GM19324 (cell line): ENCODE data around the gene MICU2.

Experiments
- ATAC-seq: cut with Tn5 transposase; IDR thresholded peaks from one replicate; pipeline ENCODE4 v1.9.1; 2021; ENCODE audit warnings: mild to moderate bottlenecking, moderate library complexity; ENCODE audit not compliant: unreplicated experiment, low FRiP score

Gene MICU2

GRCh38 chr13:21549633-21550032 is 54.3 kb downstream of the MICU2 start:
- no peak for ATAC-seq

- no peak for ATAC-seq
Measured at GRCh38 chr13:21548577-21548976, 55.4 kb downstream of the MICU2 start.

- ATAC-seq, result no peak
Measured at GRCh38 chr13:21546372-21546771, 57.6 kb downstream of the MICU2 start.

- no peak for ATAC-seq
Measured at GRCh38 chr13:21544515-21544914, 59.5 kb downstream of the MICU2 start.

GRCh38 chr13:21542563-21542962 is 61.4 kb downstream of the MICU2 start:
- ATAC-seq, result no peak

GRCh38 chr13:21541980-21542379 is 62.0 kb downstream of the MICU2 start:
- ATAC-seq, result no peak

GRCh38 chr13:21541271-21541670 is 62.7 kb downstream of the MICU2 start:
- no peak for ATAC-seq

- ATAC-seq, result no peak
Measured at GRCh38 chr13:21539687-21540086, 64.3 kb downstream of the MICU2 start.

- no peak for ATAC-seq
Measured at GRCh38 chr13:21538753-21539152, 65.2 kb downstream of the MICU2 start.

- ATAC-seq, result no peak
Measured at GRCh38 chr13:21538280-21538679, 65.7 kb downstream of the MICU2 start.

GRCh38 chr13:21537105-21537504 is 66.9 kb downstream of the MICU2 start:
- no peak for ATAC-seq

GRCh38 chr13:21534760-21535159 is 69.2 kb downstream of the MICU2 start:
- ATAC-seq, result no peak

GRCh38 chr13:21531455-21531854 is 72.5 kb downstream of the MICU2 start:
- ATAC-seq, result no peak

GRCh38 chr13:21530656-21531055 is 73.3 kb downstream of the MICU2 start:
- no peak for ATAC-seq

- no peak for ATAC-seq
Measured at GRCh38 chr13:21529146-21529893, 74.7 kb downstream of the MICU2 start.

- ATAC-seq, result no peak
Measured at GRCh38 chr13:21528616-21529015, 75.4 kb downstream of the MICU2 start.

- no peak for ATAC-seq
Measured at GRCh38 chr13:21526707-21527540, 77.0 kb downstream of the MICU2 start.

GRCh38 chr13:21522847-21523246 is 81.1 kb downstream of the MICU2 start:
- no peak for ATAC-seq

GRCh38 chr13:21522130-21522529 is 81.8 kb downstream of the MICU2 start:
- ATAC-seq, result no peak

GRCh38 chr13:21518617-21519144 is 85.3 kb downstream of the MICU2 start:
- ATAC-seq, result no peak

GRCh38 chr13:21517576-21517975 is 86.4 kb downstream of the MICU2 start:
- no peak for ATAC-seq

- ATAC-seq, result no peak
Measured at GRCh38 chr13:21516805-21517204, 87.2 kb downstream of the MICU2 start.
